MM.1S (cell line): ENCODE results near the gene RAB31.

Experiments
- EZH2 ChIP-seq: fragments of 300-600 bp; sonication (generic); optimal IDR thresholded peaks from 2 replicates; pipeline ENCODE3; 2017; ENCODE audit warnings: low read depth, mild to moderate bottlenecking, antibody characterized with exemption, low read length, mixed read lengths
- EZH2phosphoT487 ChIP-seq: fragments of 300-600 bp; sonication (generic); IDR thresholded peaks from 2 replicates; pipeline ENCODE4 v1.6.1; 2018; ENCODE audit warnings: antibody characterized with exemption, low read length
- TF ChIP-seq, protein P1 (sequence below): fragments of 300-600 bp; sonication (generic); IDR thresholded peaks from 2 replicates; pipeline ENCODE4 v1.5.1; 2016; ENCODE audit warnings: antibody characterized with exemption, low read length, mixed read lengths

DNA sequence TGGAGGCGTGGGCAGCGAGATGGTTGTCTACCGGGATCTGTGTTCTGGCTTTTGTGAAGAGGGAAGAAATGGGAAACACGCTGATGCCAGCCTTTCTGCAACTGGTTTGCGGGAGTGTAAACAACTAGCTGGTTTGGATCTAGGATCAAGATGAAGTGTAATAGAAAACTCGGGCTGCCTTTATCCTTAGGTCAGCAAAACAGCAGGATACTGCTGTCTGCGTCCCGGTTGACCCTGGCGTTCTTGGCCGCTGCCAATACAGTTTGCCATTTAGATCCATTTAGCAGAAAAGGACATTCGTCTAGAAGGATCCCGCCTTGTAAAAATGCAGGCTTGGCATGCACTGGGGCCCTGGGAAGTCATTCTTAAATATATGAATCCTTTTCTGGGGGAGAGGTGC lies 42.0 kb downstream of the RAB31 start:
- TF ChIP-seq EZH2 (no peak), EZH2phosphoT487 (no peak)
- TF ChIP-seq, protein P1, sequence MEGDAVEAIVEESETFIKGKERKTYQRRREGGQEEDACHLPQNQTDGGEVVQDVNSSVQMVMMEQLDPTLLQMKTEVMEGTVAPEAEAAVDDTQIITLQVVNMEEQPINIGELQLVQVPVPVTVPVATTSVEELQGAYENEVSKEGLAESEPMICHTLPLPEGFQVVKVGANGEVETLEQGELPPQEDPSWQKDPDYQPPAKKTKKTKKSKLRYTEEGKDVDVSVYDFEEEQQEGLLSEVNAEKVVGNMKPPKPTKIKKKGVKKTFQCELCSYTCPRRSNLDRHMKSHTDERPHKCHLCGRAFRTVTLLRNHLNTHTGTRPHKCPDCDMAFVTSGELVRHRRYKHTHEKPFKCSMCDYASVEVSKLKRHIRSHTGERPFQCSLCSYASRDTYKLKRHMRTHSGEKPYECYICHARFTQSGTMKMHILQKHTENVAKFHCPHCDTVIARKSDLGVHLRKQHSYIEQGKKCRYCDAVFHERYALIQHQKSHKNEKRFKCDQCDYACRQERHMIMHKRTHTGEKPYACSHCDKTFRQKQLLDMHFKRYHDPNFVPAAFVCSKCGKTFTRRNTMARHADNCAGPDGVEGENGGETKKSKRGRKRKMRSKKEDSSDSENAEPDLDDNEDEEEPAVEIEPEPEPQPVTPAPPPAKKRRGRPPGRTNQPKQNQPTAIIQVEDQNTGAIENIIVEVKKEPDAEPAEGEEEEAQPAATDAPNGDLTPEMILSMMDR = no peak
